ENCODE results near the gene ZNF2. TPM values are rescaled to one million over a fixed set of nuclear protein-coding genes. Genes with fewer than 3 reads are reported as not detected.

ZNF2 gene
- total and polyA plus RNA-seq, 8 donors, result 4.1 to 9.1 (median 8.1) TPM

GRCh38 chr2:95159690-95160449, 5.7 kb upstream of the ZNF2 start, which contains the start of gene ZNF514:
ZNF514 (minus strand) TSS chr2:95159848; CDS start chr2:95153253, 6,595 bp downstream.
- Histone ChIP-seq H3K36me3 (peaks cover 0 to 21% of the 10 kb centered on the region in 2 donors), H3K27ac (peak within 1 kb of the TSS; percentile 69 to 73), H3K4me3 (peak within 1 kb of the TSS; percentile 61 to 72), H3K4me1 (peaks cover 17 to 25% of the 10 kb centered on the region in 2 donors), H3K27me3 (no peaks in the 10 kb centered on the region), H3K9me3 (peaks cover 0 to 10% of the 10 kb centered on the region in 2 donors)
- peak; percentile 33 to 94 (median 82) for DNase-seq
- intact Hi-C loops (cut with DNase I), result no loop called here
- ATAC-seq, result peak; percentile 94
- TF ChIP-seq CTCF (IDR thresholded peaks at IDR 0.05), result no peak

GRCh38 chr2:95165030-95165370, 609 bp upstream of the ZNF2 start:
- no peak for TF ChIP-seq CTCF (IDR thresholded peaks at IDR 0.05)
- intact Hi-C loops (cut with DNase I), result no loop called here
- Histone ChIP-seq H3K9me3 (no peaks in the 10 kb centered on the region), H3K4me1 (peaks cover 14 to 25% of the 10 kb centered on the region in 2 donors), H3K27me3 (no peaks in the 10 kb centered on the region), H3K4me3 (peak overlapping the region; percentile 65 to 91), H3K36me3 (no peaks in the 10 kb centered on the region), H3K27ac (peak overlapping the region; percentile 93 to 94)
- DNase-seq, result no peak
- no peak for ATAC-seq

- intact Hi-C loops (cut with DNase I), result no loop called here
Measured at GRCh38 chr2:95166065-95166763, 605 bp downstream of the ZNF2 start.

GRCh38 chr2:95171902-95172301, 6.3 kb downstream of the ZNF2 start:
- no peaks in the 10 kb centered on the region for H3K9me3 ChIP-seq
- ATAC-seq, result no peak
- no peaks in the 10 kb centered on the region for H3K27me3 ChIP-seq
- H3K4me3 ChIP-seq, result no peak overlapping the region
- no peak for DNase-seq
- intact Hi-C loops (cut with DNase I), result no loop called here
- no peak overlapping the region for H3K27ac ChIP-seq
- TF ChIP-seq CTCF (IDR thresholded peaks at IDR 0.05), result no peak
- H3K4me1 ChIP-seq, result peaks cover 0 to under 1% of the 10 kb centered on the region in 2 donors
- peaks cover 0 to 7% of the 10 kb centered on the region in 2 donors for H3K36me3 ChIP-seq

More at GRCh38 chr2:95166065-95166763, 605 bp downstream of the ZNF2 start:
- H3K4me1 ChIP-seq, result peaks cover 13 to 21% of the 10 kb centered on the region in 2 donors
- peak overlapping the region; percentile 93 to 94 for H3K27ac ChIP-seq
- DNase-seq, result no peak
- TF ChIP-seq CTCF (IDR thresholded peaks at IDR 0.05), result no peak
- H3K4me3 ChIP-seq, result peak overlapping the region; percentile 65 to 91
- no peaks in the 10 kb centered on the region for H3K36me3 ChIP-seq
- H3K9me3 ChIP-seq, result no peaks in the 10 kb centered on the region
- ATAC-seq, result peak; percentile 23
- no peaks in the 10 kb centered on the region for H3K27me3 ChIP-seq

- no peak for TF ChIP-seq CTCF (IDR thresholded peaks at IDR 0.05)
- Histone ChIP-seq H3K36me3 (peaks cover 0 to 27% of the 10 kb centered on the region in 2 donors), H3K4me3 (no peak overlapping the region), H3K4me1 (no peaks in the 10 kb centered on the region), H3K27ac (no peak overlapping the region), H3K27me3 (no peaks in the 10 kb centered on the region), H3K9me3 (peaks cover 0 to 5% of the 10 kb centered on the region in 2 donors)
- ATAC-seq (no peak), DNase-seq (no peak)
- intact Hi-C loops (cut with DNase I), result no loop called here
Measured at GRCh38 chr2:95174031-95174542, 8.5 kb downstream of the ZNF2 start.
